K562 (cell line): ENCODE data around the gene SRGAP3. TPM values are rescaled to one million over a fixed set of nuclear protein-coding genes. Genes with fewer than 3 reads are reported as not detected.

Source experiments
- ATAC-seq: fragments of 200-7000 bp; cut with Tn5 transposase; 3 replicates; pipeline ENCODE4 v1.9.1; 2020; ENCODE audit warnings: moderate library complexity
- BruUV-seq: library from RNA; stranded (reverse); fragments of 400-500 nt; replicated peaks from 2 replicates; lab custom pipeline; 2021; lab: Mats Ljungman, UMichigan
- CTCF ChIA-PET: fragments of 300-600 bp; formaldehyde crosslinking; extraction: SDS; loops from one replicate; lab custom pipeline; 2021; ENCODE audit warnings: low intra/inter-chr PET ratio; lab: Yijun Ruan, JAX
- POLR2A ChIA-PET: fragments of 300-600, 350-650 bp; sonication (Branson Sonifier 250); formaldehyde crosslinking; extraction: SDS; loops from one replicate; lab custom pipeline; 2021; ENCODE audit warnings: antibody characterized with exemption, inconsistent platforms; lab: Yijun Ruan, JAX
- DNase-seq, 4 experiments: peaks; one replicate each; pipeline versions ENCODE4 v3.0.0 to v3.0.0-alpha.2; 2011 to 2018; ENCODE audit warnings: low spot score in 3 of 4, mixed read lengths in 3 of 4; ENCODE audit errors: extremely low read depth in 1 of 4
- FAIRE-seq: peaks from 2 replicates; lab custom pipeline; 2011; peaks lifted over from hg19 to GRCh38; lab: Jason Lieb, UNC
- H2AFZ ChIP-seq: 2 replicates; pipeline ENCODE4 v1.6.0; 2011; ENCODE audit warnings: low read depth, low read length, control low read depth, inconsistent platforms
- H3K27ac ChIP-seq: fragments of 200-600 bp; 3 replicates; pipeline ENCODE4 v1.8.0; 2011; ENCODE audit warnings: low read depth, mild to moderate bottlenecking, control low read depth, inconsistent platforms, low read length, moderate library complexity, mixed read lengths; ENCODE audit errors: extremely low read depth
- H3K27me3 ChIP-seq, 2 experiments: fragments of 300-600 bp in 1 of 2; 2 replicates in 1 of 2; 3 replicates in 1 of 2; pipeline versions ENCODE4 v1.6.0 to v1.8.0; 2011; ENCODE audit warnings: inconsistent platforms in 2 of 2, low read length in 2 of 2, mild to moderate bottlenecking in 1 of 2, mixed read lengths in 1 of 2, moderate library complexity in 1 of 2; ENCODE audit not compliant: control insufficient read depth in 2 of 2, insufficient read depth in 2 of 2
- H3K36me3 ChIP-seq: fragments of 300-600 bp; 3 replicates; pipeline ENCODE4 v1.8.0; 2011; ENCODE audit warnings: mild to moderate bottlenecking, low read length, inconsistent platforms; ENCODE audit not compliant: control insufficient read depth, insufficient read depth
- H3K4me1 ChIP-seq, 2 experiments: fragments of 200-600 bp in 1 of 2; replicated peaks in 1 of 2; 2 replicates in 1 of 2; 3 replicates in 1 of 2; pipeline versions ENCODE4 v1.5.1 to v1.8.0; 2011; ENCODE audit warnings: inconsistent platforms in 2 of 2, low read length in 2 of 2, mild to moderate bottlenecking in 1 of 2, mixed read lengths in 1 of 2, moderate library complexity in 1 of 2; ENCODE audit not compliant: control insufficient read depth in 2 of 2, insufficient read depth in 2 of 2
- H3K4me2 ChIP-seq: 2 replicates; pipeline ENCODE4 v1.6.1; 2011; ENCODE audit warnings: low read length, control low read depth, inconsistent platforms, mixed read lengths; ENCODE audit not compliant: insufficient read depth
- H3K4me3 ChIP-seq: fragments of 200-600 bp; sonication (generic), shearing (Covaris generic); 2 replicates; pipeline ENCODE4 v1.5.1; 2016; ENCODE audit warnings: control low read depth, inconsistent platforms
- H3K79me2 ChIP-seq: fragments of 200-600 bp; 3 replicates; pipeline ENCODE4 v1.8.0; 2011; ENCODE audit warnings: low read length, inconsistent platforms; ENCODE audit not compliant: control insufficient read depth, insufficient read depth
- H3K9ac ChIP-seq, 2 experiments: 2 replicates each; pipeline versions ENCODE4 v1.6.0 to v1.6.1; 2011; ENCODE audit warnings: low read depth in 2 of 2, low read length in 2 of 2, control low read depth in 1 of 2, inconsistent platforms in 1 of 2, mild to moderate bottlenecking in 1 of 2, mixed read lengths in 1 of 2; ENCODE audit not compliant: insufficient read depth in 1 of 2
- H3K9me1 ChIP-seq: one replicate; pipeline ENCODE4 v1.6.0; 2011; ENCODE audit warnings: inconsistent platforms, mild to moderate bottlenecking, low read length, moderate library complexity; ENCODE audit not compliant: control insufficient read depth, insufficient read depth
- H3K9me3 ChIP-seq: replicated peaks from 2 replicates; pipeline ENCODE4 v1.5.1; 2011; ENCODE audit warnings: low read depth, low read length, inconsistent platforms; ENCODE audit not compliant: control insufficient read depth, insufficient read depth
- H4K20me1 ChIP-seq: replicated peaks from 2 replicates; pipeline ENCODE4 v1.6.1; 2011; ENCODE audit warnings: low read length, inconsistent platforms, mixed read lengths; ENCODE audit not compliant: control insufficient read depth, insufficient read depth
- CBX1 ChIP-seq: sonication (generic); IDR thresholded peaks from 2 replicates; pipeline ENCODE4 v1.6.1; 2016; ENCODE audit warnings: antibody characterized with exemption, low read depth, mild to moderate bottlenecking
- KLF1 ChIP-seq: fragments of 450-650 bp; IDR thresholded peaks from 2 replicates; pipeline ENCODE4 v1.6.1; 2016; ENCODE audit warnings: missing genetic modification characterization, missing compliant biosample characterization
- NCOA4 ChIP-seq: fragments of 450-650 bp; IDR thresholded peaks from 2 replicates; pipeline ENCODE4 v1.6.1; 2018; ENCODE audit warnings: mild to moderate bottlenecking; ENCODE audit not compliant: partially characterized antibody
- RAD21 ChIP-seq, 2 experiments: fragments of 250-450 bp in 1 of 2; fragments of 450-650 bp in 1 of 2; sonication (Bioruptor Pico) in 1 of 2; formaldehyde crosslinking in 1 of 2; IDR thresholded peaks in 1 of 2; conservative IDR thresholded peaks in 1 of 2; 2 replicates each; pipeline versions ENCODE4 v1.4.0 to v1.8.0; 2020 to 2022; ENCODE audit warnings: mild to moderate bottlenecking in 2 of 2, moderate library complexity in 1 of 2
- SMAD4 ChIP-seq: fragments of 250-450 bp; sonication (Bioruptor Pico); conservative IDR thresholded peaks from 2 replicates; pipeline ENCODE4 v1.8.0; 2021; ENCODE audit warnings: inconsistent platforms, mild to moderate bottlenecking, moderate library complexity
- TSC22D4 ChIP-seq: fragments of 450-650 bp; IDR thresholded peaks from 2 replicates; pipeline ENCODE4 v1.6.1; 2016; ENCODE audit warnings: missing genetic modification characterization, missing biosample characterization, control low read depth
- XRCC5 ChIP-seq: fragments of 200-400 bp; formaldehyde crosslinking; IDR thresholded peaks from 2 replicates; pipeline ENCODE4 v1.6.1; 2017; ENCODE audit warnings: low read depth, mild to moderate bottlenecking, low read length
- ZNF584 ChIP-seq: fragments of 200-800 bp; sonication (Bioruptor generic); IDR thresholded peaks from 2 replicates; pipeline ENCODE4 v1.6.1; 2016; ENCODE audit warnings: low read depth, mild to moderate bottlenecking, missing genetic modification characterization, missing compliant biosample characterization
- WGBS: fragments of 100-300 bp; shearing (Covaris generic); methylation state at CpG from one replicate; pipeline ENCODE4 v1.1.6; 2016; ENCODE audit warnings: low coverage, mixed read lengths; ENCODE audit not compliant: insufficient coverage; ENCODE audit errors: missing lambda C conversion rate; 5-methylcytosine and 5-hydroxymethylcytosine counted together
- in situ Hi-C: fragments of 300-500 bp; cut with MboI; formaldehyde crosslinking; loops from 4 replicates; pipeline ENCODE4 v1.15.0; 2018; ENCODE audit warnings: inconsistent platforms, mixed read lengths
- intact Hi-C: fragments of 100-400 bp; cut with micrococcal nuclease; formaldehyde crosslinking; loops from 2 replicates; pipeline ENCODE4 v1.14.2; 2022
- polyA plus RNA-seq, 8 experiments: library from polyadenylated mRNA; depleted of rRNA in 4 of 8; stranded (reverse) in 5 of 8; unstranded in 3 of 8; fragments of >200 nt; fragmentation: Nextera tagmentation in 2 of 8; fragmentation: Illumina TruSeq in 1 of 8; extraction: Ambion mirVana in 2 of 8; extraction: Trizol in 1 of 8; gene quantifications; 2 replicates each; pipeline versions ENCODE4 v1.2.1 to v1.2.3, GENCODE V29; 2011 to 2014; ENCODE audit warnings: inconsistent platforms in 1 of 8, missing spikeins in 1 of 8
- total RNA-seq, 7 experiments: library from RNA; depleted of rRNA in 6 of 7; stranded (reverse); fragments of >200 nt in 6 of 7; fragmentation: Illumina TruSeq in 2 of 7; extraction: Trizol in 2 of 7; gene quantifications; 2 replicates each; pipeline versions ENCODE4 v1.2.1 to v1.2.3, GENCODE V29; 2011 to 2021; ENCODE audit warnings: low replicate concordance in 1 of 7
- TF ChIP-seq, protein P1 (sequence below): sonication (generic); formaldehyde crosslinking; IDR thresholded peaks from 2 replicates; pipeline ENCODE4 v1.8.0; 2022; ENCODE audit warnings: mild to moderate bottlenecking, missing genetic modification reagents
- TF ChIP-seq, protein P2 (sequence below), 2 experiments: IDR thresholded peaks; 2 replicates each; pipeline ENCODE4 v1.6.1; 2011; ENCODE audit warnings: borderline replicate concordance in 1 of 2, control low read depth in 1 of 2, low read depth in 1 of 2, low read length in 1 of 2, mild to moderate bottlenecking in 1 of 2, mixed read lengths in 1 of 2, moderate library complexity in 1 of 2; ENCODE audit not compliant: insufficient read depth in 1 of 2, insufficient read length in 1 of 2, poor library complexity in 1 of 2, severe bottlenecking in 1 of 2; ENCODE audit errors: extremely low read depth in 1 of 2

SRGAP3 gene
- total and polyA plus RNA-seq, 9 of the 15 experiments (the other 6 are each of a cell fraction or from before 2014, with no cell fraction given), result 0.11 to 0.85 (median 0.35) TPM; not detected in 2

DNA sequence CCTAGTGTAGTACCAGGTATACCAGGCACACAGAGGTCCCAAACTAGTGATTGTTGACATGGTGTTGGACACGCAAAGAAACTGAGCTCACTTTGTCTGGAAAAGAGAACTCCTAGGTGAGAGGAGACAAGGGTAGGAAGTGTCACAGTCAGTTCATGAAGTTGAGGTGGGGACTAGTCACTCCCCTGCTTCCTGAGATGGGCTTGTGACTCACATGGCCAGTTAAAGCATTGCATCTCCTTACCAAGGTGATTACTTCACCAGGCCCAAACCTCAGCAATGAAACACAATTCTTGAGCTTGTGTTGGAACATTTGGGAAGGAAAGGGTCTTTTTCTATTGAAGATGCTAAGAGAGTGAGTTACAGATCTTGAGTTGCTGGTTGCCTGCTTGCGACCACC, 236.9 kb downstream of the SRGAP3 start (continued):
- TF ChIP-seq, protein P1, sequence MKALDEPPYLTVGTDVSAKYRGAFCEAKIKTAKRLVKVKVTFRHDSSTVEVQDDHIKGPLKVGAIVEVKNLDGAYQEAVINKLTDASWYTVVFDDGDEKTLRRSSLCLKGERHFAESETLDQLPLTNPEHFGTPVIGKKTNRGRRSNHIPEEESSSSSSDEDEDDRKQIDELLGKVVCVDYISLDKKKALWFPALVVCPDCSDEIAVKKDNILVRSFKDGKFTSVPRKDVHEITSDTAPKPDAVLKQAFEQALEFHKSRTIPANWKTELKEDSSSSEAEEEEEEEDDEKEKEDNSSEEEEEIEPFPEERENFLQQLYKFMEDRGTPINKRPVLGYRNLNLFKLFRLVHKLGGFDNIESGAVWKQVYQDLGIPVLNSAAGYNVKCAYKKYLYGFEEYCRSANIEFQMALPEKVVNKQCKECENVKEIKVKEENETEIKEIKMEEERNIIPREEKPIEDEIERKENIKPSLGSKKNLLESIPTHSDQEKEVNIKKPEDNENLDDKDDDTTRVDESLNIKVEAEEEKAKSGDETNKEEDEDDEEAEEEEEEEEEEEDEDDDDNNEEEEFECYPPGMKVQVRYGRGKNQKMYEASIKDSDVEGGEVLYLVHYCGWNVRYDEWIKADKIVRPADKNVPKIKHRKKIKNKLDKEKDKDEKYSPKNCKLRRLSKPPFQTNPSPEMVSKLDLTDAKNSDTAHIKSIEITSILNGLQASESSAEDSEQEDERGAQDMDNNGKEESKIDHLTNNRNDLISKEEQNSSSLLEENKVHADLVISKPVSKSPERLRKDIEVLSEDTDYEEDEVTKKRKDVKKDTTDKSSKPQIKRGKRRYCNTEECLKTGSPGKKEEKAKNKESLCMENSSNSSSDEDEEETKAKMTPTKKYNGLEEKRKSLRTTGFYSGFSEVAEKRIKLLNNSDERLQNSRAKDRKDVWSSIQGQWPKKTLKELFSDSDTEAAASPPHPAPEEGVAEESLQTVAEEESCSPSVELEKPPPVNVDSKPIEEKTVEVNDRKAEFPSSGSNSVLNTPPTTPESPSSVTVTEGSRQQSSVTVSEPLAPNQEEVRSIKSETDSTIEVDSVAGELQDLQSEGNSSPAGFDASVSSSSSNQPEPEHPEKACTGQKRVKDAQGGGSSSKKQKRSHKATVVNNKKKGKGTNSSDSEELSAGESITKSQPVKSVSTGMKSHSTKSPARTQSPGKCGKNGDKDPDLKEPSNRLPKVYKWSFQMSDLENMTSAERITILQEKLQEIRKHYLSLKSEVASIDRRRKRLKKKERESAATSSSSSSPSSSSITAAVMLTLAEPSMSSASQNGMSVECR, result no peak
- TF ChIP-seq CBX1, result no peak

DNA sequence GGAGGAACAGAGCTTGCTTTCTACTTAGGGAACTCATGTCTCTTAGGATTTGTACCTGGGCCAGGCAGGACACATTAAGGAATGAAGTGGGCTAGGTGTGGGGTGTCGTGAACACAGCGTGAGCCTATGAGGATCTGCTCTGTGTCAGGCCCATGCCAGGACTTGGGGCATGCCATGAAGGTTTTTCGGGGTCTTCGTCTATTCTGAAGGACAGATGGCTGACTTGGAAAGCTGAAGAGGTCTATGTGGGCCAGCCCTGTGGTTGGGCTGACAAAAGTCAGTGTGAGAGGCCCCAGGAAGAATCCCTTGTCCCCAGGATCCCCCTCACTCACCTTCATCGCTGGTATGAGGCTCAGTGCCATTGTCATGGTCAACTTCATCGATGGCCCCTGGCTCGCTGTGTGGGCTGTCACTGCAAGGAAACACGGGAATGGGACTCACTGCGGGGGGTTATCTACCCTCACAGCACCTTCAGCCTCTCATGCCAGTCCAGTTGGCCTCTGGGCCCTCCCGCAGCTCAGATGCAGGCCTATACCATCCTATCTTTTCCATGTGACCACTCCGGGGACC, 239.4 kb downstream of the SRGAP3 start:
- DNase-seq (no peak), ATAC-seq (no peak), FAIRE-seq (no peak)
- H3K27me3 ChIP-seq, result peaks cover 3 to 23% of the 10 kb centered on the region in 2 experiments; a peak in 4 of 5 replicates
- no peak overlapping the region for H3K4me3 ChIP-seq
- H3K36me3 ChIP-seq, result no peaks in the 10 kb centered on the region
- no peak overlapping the region for H3K4me2 ChIP-seq
- H2AFZ ChIP-seq, result no peak overlapping the region
- H3K9me3 ChIP-seq, result no peaks in the 10 kb centered on the region
- in situ Hi-C loops (no loop called here), intact Hi-C loops (no loop called here)
- H3K9me1 ChIP-seq, result no peaks in the 10 kb centered on the region
- no TSS peak for BruUV-seq
- WGBS, result 2% methylated on average over 11 of the region's 11 CpGs
- no peak for TF ChIP-seq ZNF584
- no peak for TF ChIP-seq SMAD4
- TF ChIP-seq NCOA4, result no peak
- TF ChIP-seq TSC22D4, result no peak
- TF ChIP-seq, protein P2, sequence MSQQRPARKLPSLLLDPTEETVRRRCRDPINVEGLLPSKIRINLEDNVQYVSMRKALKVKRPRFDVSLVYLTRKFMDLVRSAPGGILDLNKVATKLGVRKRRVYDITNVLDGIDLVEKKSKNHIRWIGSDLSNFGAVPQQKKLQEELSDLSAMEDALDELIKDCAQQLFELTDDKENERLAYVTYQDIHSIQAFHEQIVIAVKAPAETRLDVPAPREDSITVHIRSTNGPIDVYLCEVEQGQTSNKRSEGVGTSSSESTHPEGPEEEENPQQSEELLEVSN (IDR thresholded peaks at IDR 0.05; ENCODE audit: borderline replicate concordance in 1 of 2, extremely low read depth in 1 of 2, insufficient read depth in 1 of 2, insufficient read length in 1 of 2, low read depth in 1 of 2, low read length in 1 of 2, poor library complexity in 1 of 2, severe bottlenecking in 1 of 2), result no peak
- no peak for TF ChIP-seq XRCC5
- TF ChIP-seq KLF1 (tag), result no peak
- TF ChIP-seq RAD21 (CRISPR knock-in tag; conservative IDR thresholded peaks at IDR 0.05 in 1 of 2, IDR thresholded peaks at IDR 0.05 in 1 of 2), result no peak
- H3K79me2 ChIP-seq, result no peaks in the 10 kb centered on the region
- H4K20me1 ChIP-seq, result no peaks in the 10 kb centered on the region
- ChIA-PET CTCF (no interaction called here), POLR2A (no interaction called here)
- H3K9ac ChIP-seq, result no peak overlapping the region
- H3K27ac ChIP-seq, result no peak overlapping the region
- no peaks in the 10 kb centered on the region for H3K4me1 ChIP-seq
